Fibroblast of lung (primary cell): ENCODE data around the gene SHISA8. TPM values are rescaled to one million over a fixed set of nuclear protein-coding genes. Genes with fewer than 3 reads are reported as not detected.

Source experiments
- DNase-seq, 2 donors: peaks; one replicate each; pipeline versions ENCODE4 v3.0.0 to v3.0.0-alpha.2; 2010; ENCODE audit warnings: low read depth in 2 of 2
- H2AFZ ChIP-seq: 2 replicates; pipeline ENCODE4 v1.5.1; 2012; ENCODE audit warnings: low read length, control low read depth, inconsistent platforms
- H3K27ac ChIP-seq: 2 replicates; pipeline ENCODE4 v1.5.1; 2011; ENCODE audit warnings: low read length, control low read depth; ENCODE audit not compliant: insufficient read depth
- H3K27me3 ChIP-seq: 2 replicates; pipeline ENCODE4 v1.5.1; 2011; ENCODE audit warnings: mild to moderate bottlenecking, low read length; ENCODE audit not compliant: control insufficient read depth, insufficient read depth
- H3K36me3 ChIP-seq: 2 replicates; pipeline ENCODE4 v1.5.1; 2011; ENCODE audit warnings: low read length; ENCODE audit not compliant: control insufficient read depth, insufficient read depth
- H3K4me1 ChIP-seq: 2 replicates; pipeline ENCODE4 v1.5.1; 2011; ENCODE audit warnings: low read length; ENCODE audit not compliant: control insufficient read depth, insufficient read depth; ENCODE audit errors: extremely low read depth
- H3K4me2 ChIP-seq: 2 replicates; pipeline ENCODE4 v1.5.1; 2011; ENCODE audit warnings: low read length, control low read depth; ENCODE audit not compliant: insufficient read depth; ENCODE audit errors: extremely low read depth
- H3K4me3 ChIP-seq, 4 experiments: fragments of 200-600 bp in 1 of 4; sonication (generic) in 1 of 4; replicated peaks in 1 of 4; 2 replicates each; pipeline ENCODE4 v1.5.1; 2011 to 2016; ENCODE audit warnings: low read length in 4 of 4, low read depth in 3 of 4, mild to moderate bottlenecking in 3 of 4, control low read depth in 2 of 4, inconsistent platforms in 1 of 4, mixed read lengths in 1 of 4; ENCODE audit not compliant: insufficient read depth in 1 of 4; ENCODE audit errors: control extremely low read depth in 1 of 4
- H3K79me2 ChIP-seq: 2 replicates; pipeline ENCODE4 v1.5.1; 2012; ENCODE audit warnings: mild to moderate bottlenecking, low read length, inconsistent platforms; ENCODE audit not compliant: control insufficient read depth, insufficient read depth
- H3K9ac ChIP-seq: 2 replicates; pipeline ENCODE4 v1.5.1; 2011; ENCODE audit warnings: mild to moderate bottlenecking, low read length, control low read depth; ENCODE audit not compliant: insufficient read depth
- H3K9me3 ChIP-seq: 2 replicates; pipeline ENCODE4 v1.5.1; 2012; ENCODE audit warnings: low read depth, low read length; ENCODE audit not compliant: control insufficient read depth, insufficient read depth
- H4K20me1 ChIP-seq: 2 replicates; pipeline ENCODE4 v1.5.1; 2011; ENCODE audit warnings: low read length; ENCODE audit not compliant: control insufficient read depth, insufficient read depth; ENCODE audit errors: extremely low read depth
- EZH2 ChIP-seq: IDR thresholded peaks from 2 replicates; pipeline ENCODE4 v1.5.1; 2012; ENCODE audit warnings: low read length, control low read depth, mild to moderate bottlenecking; ENCODE audit errors: missing control alignments
- polyA plus RNA-seq, 2 donors: library from polyadenylated mRNA; depleted of rRNA in 1 of 2; stranded (reverse) in 1 of 2; unstranded in 1 of 2; fragments of >200 nt; gene quantifications; 2 replicates each; pipeline ENCODE4 v1.2.1, GENCODE V29; 2011 to 2012; ENCODE audit warnings: missing spikeins in 1 of 2
- total RNA-seq: library from RNA; depleted of rRNA; stranded (reverse); fragments of >200 nt; gene quantifications from 2 replicates; pipeline ENCODE4 v1.2.1, GENCODE V29; 2014
- TF ChIP-seq, protein P1 (sequence below), 2 donors: IDR thresholded peaks in 1 of 2; conservative IDR thresholded peaks in 1 of 2; 1 replicate in 1 of 2; 2 replicates in 1 of 2; pipeline ENCODE4 v1.5.1; 2011 to 2012; ENCODE audit warnings: low read length in 2 of 2, control low read depth in 1 of 2, inconsistent platforms in 1 of 2, low read depth in 1 of 2, mild to moderate bottlenecking in 1 of 2

Gene SHISA8
- total and polyA plus RNA-seq, 2 donors (not counting 1 experiment from before 2014, with no cell fraction given): not detected

DNA sequence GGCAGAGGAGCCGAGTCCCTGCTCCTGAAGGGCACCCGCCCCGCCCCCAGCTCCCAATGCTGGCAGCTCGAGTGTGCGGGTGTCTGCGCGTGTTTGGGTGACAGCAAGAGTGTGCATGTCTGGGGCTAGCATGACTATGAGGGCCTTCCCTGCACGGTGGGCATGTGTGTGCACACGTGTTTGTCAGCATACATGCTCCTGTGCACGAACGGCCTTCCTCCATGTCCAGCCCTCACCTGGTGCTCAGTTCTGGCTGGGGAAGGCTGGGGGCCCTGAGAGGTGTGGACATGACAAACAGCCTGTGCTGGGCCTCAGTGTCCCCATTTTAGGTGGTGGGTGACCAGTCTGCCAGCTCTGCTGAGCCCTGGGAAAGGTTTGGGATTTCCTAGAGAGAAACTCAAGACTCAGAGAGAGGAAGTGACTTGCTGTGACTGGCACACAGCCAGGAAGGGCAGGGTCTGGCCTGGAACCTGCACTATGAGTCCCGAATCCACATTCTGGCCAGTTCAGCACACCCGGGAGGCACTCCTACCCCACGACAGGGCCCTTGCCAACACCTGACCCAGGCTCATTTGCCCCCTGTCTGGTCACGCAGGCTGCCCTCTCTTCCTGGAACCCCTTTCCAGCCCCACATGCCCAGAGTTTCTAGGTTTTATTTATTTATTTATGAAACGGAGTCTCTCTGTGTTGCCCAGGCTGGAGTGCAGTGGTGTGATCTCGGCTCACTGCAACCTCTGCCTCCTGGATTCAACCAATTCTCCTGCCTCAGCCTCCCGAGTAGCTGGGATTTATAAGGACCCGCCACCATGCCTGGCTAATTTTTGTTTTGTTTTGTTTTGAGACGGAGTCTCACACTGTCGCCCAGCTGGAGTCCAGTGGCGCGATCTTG lies 3.3 kb upstream of the SHISA8 start:
- H3K4me1 ChIP-seq: no peaks in the 10 kb centered on the region
- no peaks in the 10 kb centered on the region for H3K9me3 ChIP-seq
- peak; percentile 46 to 58 for DNase-seq
- H3K27ac ChIP-seq: no peak overlapping the region
- no peaks in the 10 kb centered on the region for H3K79me2 ChIP-seq
- no peak overlapping the region for H3K4me3 ChIP-seq
- no peaks in the 10 kb centered on the region for H3K36me3 ChIP-seq
- no peak overlapping the region for H3K4me2 ChIP-seq
- H3K9ac ChIP-seq: no peak overlapping the region
- TF ChIP-seq, protein P1, sequence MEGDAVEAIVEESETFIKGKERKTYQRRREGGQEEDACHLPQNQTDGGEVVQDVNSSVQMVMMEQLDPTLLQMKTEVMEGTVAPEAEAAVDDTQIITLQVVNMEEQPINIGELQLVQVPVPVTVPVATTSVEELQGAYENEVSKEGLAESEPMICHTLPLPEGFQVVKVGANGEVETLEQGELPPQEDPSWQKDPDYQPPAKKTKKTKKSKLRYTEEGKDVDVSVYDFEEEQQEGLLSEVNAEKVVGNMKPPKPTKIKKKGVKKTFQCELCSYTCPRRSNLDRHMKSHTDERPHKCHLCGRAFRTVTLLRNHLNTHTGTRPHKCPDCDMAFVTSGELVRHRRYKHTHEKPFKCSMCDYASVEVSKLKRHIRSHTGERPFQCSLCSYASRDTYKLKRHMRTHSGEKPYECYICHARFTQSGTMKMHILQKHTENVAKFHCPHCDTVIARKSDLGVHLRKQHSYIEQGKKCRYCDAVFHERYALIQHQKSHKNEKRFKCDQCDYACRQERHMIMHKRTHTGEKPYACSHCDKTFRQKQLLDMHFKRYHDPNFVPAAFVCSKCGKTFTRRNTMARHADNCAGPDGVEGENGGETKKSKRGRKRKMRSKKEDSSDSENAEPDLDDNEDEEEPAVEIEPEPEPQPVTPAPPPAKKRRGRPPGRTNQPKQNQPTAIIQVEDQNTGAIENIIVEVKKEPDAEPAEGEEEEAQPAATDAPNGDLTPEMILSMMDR (conservative IDR thresholded peaks at IDR 0.05 in 1 of 2, IDR thresholded peaks at IDR 0.05 in 1 of 2; ENCODE audit: low read depth in 1 of 2, low read length in 2 of 2): no peak
- no peak for TF ChIP-seq EZH2
- peaks cover 29% of the 10 kb centered on the region for H3K27me3 ChIP-seq
- no peak overlapping the region for H2AFZ ChIP-seq
- H4K20me1 ChIP-seq: no peaks in the 10 kb centered on the region

DNA sequence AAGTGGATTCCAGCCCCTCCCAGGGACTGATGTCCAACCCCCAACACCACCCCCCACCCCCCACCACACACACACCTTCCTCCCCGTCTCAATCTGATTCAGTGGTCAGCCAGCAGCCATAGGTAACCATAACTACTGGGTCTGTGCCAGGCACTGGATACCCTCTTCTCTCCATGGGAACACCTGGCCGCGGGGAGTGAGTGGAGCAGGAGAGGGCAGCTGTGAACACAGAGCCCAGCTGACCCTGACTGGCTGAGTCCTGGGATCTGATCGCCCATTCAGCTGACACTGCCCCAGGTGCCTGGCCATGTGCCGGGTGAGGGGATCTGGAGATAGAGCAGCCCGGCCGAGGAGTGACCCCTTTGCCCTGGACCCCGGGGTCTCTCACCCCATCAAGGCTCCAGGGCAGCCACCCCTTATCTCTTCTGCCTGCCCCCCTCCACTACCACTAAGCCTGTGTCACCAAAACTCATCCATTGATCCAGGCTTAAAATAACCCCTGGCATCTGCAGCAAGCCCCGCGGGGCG lies 2.6 kb upstream of the SHISA8 start:
- Histone ChIP-seq H3K27ac (no peak overlapping the region), H3K36me3 (no peaks in the 10 kb centered on the region), H4K20me1 (no peaks in the 10 kb centered on the region), H3K27me3 (peaks cover 36% of the 10 kb centered on the region), H3K4me2 (no peak overlapping the region), H3K79me2 (no peaks in the 10 kb centered on the region), H3K4me1 (no peaks in the 10 kb centered on the region), H2AFZ (no peak overlapping the region), H3K9me3 (no peaks in the 10 kb centered on the region), H3K9ac (no peak overlapping the region), H3K4me3 (no peak overlapping the region)
- TF ChIP-seq, protein P1 (conservative IDR thresholded peaks at IDR 0.05 in 1 of 2, IDR thresholded peaks at IDR 0.05 in 1 of 2; ENCODE audit: low read depth in 1 of 2, low read length in 2 of 2): no peak
- TF ChIP-seq EZH2: no peak
- no peak for DNase-seq

DNA sequence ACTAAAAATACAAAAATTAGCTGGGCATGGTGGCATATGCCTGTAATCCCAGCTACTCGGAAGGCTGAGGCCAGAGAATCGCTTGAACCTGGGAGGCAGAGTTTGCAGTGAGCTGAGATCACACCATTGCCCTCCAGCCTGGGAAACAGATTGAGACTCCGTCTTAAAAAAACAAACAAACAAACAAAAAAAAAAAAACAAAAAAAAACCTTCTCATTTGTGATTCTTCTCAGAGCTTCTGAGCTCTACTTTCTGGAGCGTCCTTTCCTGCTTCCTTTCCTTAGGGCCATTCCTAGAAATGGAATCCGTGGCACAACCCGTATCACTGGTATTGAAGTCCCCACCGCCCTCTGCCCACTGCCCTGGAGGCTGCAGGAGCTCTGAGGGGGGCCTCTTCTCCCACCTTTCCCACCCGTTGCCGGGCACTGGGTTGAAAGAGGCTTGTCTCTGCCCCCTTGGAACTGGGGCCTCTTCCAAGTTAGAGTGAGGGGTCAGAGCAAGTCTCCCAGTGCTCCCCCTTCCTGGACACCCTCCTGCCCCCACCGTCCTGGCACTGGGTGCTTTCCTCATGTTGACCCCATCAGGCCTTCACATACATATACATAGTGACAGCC lies 2.0 kb upstream of the SHISA8 start:
- Histone ChIP-seq H4K20me1 (no peaks in the 10 kb centered on the region), H3K36me3 (no peaks in the 10 kb centered on the region), H3K27me3 (peaks cover 41% of the 10 kb centered on the region), H3K79me2 (no peaks in the 10 kb centered on the region), H3K4me3 (no peak overlapping the region), H3K9ac (no peak overlapping the region), H3K27ac (no peak overlapping the region), H3K4me1 (no peaks in the 10 kb centered on the region), H3K4me2 (no peak overlapping the region), H2AFZ (no peak overlapping the region), H3K9me3 (no peaks in the 10 kb centered on the region)
- no peak for DNase-seq
- no peak for TF ChIP-seq EZH2
